Measurements from ENCODE around the gene SLC25A40.
"Not testable (repeated sequence)": the region's sequence is repeated elsewhere in the genome, so short reads cannot be mapped to it uniquely, and the experiment has no call there.

SLC25A40 gene

GRCh38 chr7:87876040-87876868 is at the start of gene SLC25A40, which contains the start of gene DBF4:
TSS of gene SLC25A40 (minus strand) at chr7:87876360. CDS start at chr7:87858727, 17,633 bp downstream.
TSS of gene DBF4 (plus strand) at chr7:87876493. CDS start at chr7:87876733, 240 bp downstream.
- peak; percentile 96 for DNase-seq (ENCODE audit: low read depth, low spot score)

GRCh38 chr7:87922759-87923395 is 46.7 kb upstream of the SLC25A40 start:
- not testable (repeated sequence) for DNase-seq (ENCODE audit: low read depth, low spot score)

- peak; percentile 21 for DNase-seq (ENCODE audit: low read depth, low spot score)
These were observed 44.4 kb upstream of the SLC25A40 start for GRCh38 chr7:87920578-87920977.

GRCh38 chr7:87919875-87920274 is 43.7 kb upstream of the SLC25A40 start:
- DNase-seq (ENCODE audit: low read depth, low spot score) = no peak

GRCh38 chr7:87918740-87919139 is 42.6 kb upstream of the SLC25A40 start:
- no peak for DNase-seq (ENCODE audit: low read depth, low spot score)

- DNase-seq (ENCODE audit: low read depth, low spot score) = no peak
These were observed 36.0 kb upstream of the SLC25A40 start for GRCh38 chr7:87912121-87912520.

- DNase-seq (ENCODE audit: low read depth, low spot score) = not testable (repeated sequence)
These were observed 32.7 kb upstream of the SLC25A40 start for GRCh38 chr7:87908814-87909213.

- DNase-seq (ENCODE audit: low read depth, low spot score) = not testable (repeated sequence)
These were observed 31.2 kb upstream of the SLC25A40 start for GRCh38 chr7:87907136-87907906.

- no peak for DNase-seq (ENCODE audit: low read depth, low spot score)
These were observed 23.1 kb upstream of the SLC25A40 start for GRCh38 chr7:87899255-87899654.

GRCh38 chr7:87895363-87895762 is 19.2 kb upstream of the SLC25A40 start:
- DNase-seq (ENCODE audit: low read depth, low spot score) = no peak

GRCh38 chr7:87886875-87887274 is 10.7 kb upstream of the SLC25A40 start:
- DNase-seq (ENCODE audit: low read depth, low spot score) = no peak

GRCh38 chr7:87885018-87885417 is 8.9 kb upstream of the SLC25A40 start:
- no peak for DNase-seq (ENCODE audit: low read depth, low spot score)

- no peak for DNase-seq (ENCODE audit: low read depth, low spot score)
These were observed 6.2 kb upstream of the SLC25A40 start for GRCh38 chr7:87882151-87882937.

GRCh38 chr7:87878208-87878735 is 2.1 kb upstream of the SLC25A40 start:
- DNase-seq (ENCODE audit: low read depth, low spot score) = no peak

GRCh38 chr7:87877366-87878040 is 1.3 kb upstream of the SLC25A40 start:
- DNase-seq (ENCODE audit: low read depth, low spot score) = no peak

- DNase-seq (ENCODE audit: low read depth, low spot score) = peak; percentile 78
These were observed 692 bp upstream of the SLC25A40 start for GRCh38 chr7:87876869-87877234.

- DNase-seq (ENCODE audit: low read depth, low spot score) = no peak
These were observed 765 bp downstream of the SLC25A40 start for GRCh38 chr7:87875151-87876039.

GRCh38 chr7:87874066-87874465 is 2.1 kb downstream of the SLC25A40 start:
- no peak for DNase-seq (ENCODE audit: low read depth, low spot score)

- DNase-seq (ENCODE audit: low read depth, low spot score) = not testable (repeated sequence)
These were observed 2.8 kb downstream of the SLC25A40 start for GRCh38 chr7:87873328-87873727.
